GM21786 (cell line): ENCODE results near the gene DIDO1.
"Not testable (repeated sequence)": the region's sequence is repeated elsewhere in the genome, so short reads cannot be mapped to it uniquely, and the experiment has no call there.

ENCODE experiments used
- ATAC-seq: cut with Tn5 transposase; IDR thresholded peaks from one replicate; pipeline ENCODE4 v1.9.1; 2021; ENCODE audit not compliant: unreplicated experiment

The DIDO1 gene

DNA sequence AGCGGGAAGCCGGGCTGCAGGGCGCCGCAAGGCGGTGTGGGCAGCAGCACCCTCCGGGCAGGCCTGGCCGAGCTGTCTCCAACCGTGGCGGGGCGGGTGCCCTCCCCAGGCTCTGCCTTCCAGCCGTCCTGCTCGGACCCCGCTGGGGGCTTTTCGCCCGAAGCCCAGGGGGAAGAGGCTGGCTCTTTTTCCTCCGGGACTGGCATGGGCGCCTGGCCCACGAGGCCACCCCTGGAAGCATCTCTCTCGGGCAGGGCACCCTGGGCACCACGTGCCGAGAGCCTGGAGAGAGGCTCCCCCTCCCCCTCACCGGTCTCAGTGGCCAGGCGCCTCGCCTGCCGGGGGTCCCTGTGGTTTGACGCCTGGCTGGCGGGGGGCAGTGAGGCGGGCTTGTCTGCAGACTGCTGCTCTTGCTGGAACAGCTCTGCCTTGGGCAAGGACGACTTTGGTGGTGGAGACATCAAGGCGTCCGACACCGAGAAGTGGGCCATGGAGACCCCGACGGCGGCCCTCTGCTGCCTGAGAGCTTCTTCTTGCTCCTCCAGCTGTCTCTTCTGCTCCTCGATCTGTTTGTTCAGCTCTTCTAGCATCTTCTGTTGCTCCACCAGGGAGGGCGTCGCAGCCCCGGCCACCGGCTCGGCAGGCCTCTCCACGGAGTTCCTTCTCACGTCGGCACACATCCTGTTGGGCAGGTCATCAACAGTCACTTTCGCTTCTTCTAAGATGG is 45.2 kb downstream of the DIDO1 start:
- ATAC-seq, result no peak

DNA sequence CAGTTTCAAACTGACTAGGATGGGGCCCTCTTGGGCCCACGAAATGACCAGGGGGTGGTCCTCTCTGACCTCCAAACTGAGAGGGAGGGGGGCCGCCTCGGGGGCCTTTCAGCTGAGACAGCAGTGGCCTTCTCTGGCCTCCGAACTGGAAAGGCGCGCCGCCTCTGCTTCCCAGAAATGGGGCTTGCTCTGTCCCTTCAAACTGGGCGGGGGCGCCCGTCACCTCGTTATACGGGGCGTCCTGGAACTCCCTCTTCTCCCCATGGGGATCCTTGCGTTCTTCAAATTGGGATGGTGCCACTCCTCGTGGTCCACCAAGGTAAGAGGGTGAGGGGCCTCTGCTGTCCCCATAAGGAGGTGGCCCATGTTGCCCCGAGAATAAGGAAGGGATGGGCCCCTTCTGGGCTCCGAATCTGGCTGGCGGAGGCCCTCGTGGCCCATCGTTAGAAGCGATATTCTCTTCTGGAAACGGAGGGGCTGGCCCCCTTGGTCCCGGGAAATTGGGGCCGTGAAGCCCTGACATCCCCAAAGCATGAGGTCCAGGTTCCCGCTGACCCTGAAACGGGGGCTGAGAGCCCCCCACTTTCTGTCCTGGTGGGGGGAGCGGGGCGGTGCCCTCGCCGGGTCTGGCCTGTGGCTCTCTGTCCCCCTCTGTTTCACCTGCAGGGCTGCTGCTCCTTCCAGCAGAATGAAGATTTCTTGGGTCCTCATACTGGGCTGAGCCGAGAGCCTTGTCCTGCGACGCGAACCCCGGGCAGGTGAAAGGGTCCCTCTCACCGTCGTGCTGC is 46.0 kb downstream of the DIDO1 start:
- ATAC-seq, result no peak

DNA sequence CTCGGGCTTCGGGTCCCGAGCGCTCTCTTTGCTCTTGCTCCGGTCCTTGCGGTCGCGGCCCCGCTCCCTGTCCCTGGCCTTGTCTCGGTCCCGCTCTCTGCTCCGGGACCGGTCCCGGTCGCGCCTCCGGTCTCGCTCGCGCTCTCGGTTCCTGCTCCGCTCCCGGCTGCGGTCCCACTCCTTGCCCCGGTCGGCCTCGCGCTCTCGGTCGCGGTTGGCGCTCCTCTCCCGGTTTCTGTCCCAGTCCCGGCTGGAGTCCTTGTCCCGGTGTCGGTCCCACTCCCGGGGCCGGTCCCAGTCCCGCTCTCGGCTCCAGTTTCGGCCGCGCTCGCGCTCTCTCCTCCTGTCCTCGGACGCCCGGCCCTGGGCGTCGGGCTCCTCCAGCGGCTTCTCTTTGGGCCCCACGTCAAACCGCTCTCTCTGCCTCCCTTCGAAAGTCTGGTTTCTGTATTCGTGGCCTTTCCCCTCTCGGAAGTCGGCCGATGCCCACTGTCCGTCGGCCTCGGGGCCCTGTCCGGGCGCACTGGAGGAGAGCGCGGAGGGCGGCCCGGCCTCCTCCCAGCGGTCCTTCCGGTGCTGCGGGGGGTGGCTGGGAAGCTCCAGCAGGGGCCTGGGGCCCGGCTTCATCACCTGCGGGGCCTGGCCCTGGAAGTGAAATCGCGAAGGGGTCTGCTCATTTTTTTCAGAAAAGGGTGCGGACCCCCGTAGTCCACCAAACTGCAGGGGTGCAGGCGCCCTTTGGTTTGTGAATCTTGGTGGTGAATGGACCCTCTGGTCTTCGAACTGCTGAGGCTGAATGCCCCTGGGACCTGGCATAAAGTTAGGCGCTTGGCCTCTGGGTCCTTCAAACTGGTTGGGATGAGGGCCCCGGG is 46.8 kb downstream of the DIDO1 start:
- ATAC-seq, result no peak

DNA sequence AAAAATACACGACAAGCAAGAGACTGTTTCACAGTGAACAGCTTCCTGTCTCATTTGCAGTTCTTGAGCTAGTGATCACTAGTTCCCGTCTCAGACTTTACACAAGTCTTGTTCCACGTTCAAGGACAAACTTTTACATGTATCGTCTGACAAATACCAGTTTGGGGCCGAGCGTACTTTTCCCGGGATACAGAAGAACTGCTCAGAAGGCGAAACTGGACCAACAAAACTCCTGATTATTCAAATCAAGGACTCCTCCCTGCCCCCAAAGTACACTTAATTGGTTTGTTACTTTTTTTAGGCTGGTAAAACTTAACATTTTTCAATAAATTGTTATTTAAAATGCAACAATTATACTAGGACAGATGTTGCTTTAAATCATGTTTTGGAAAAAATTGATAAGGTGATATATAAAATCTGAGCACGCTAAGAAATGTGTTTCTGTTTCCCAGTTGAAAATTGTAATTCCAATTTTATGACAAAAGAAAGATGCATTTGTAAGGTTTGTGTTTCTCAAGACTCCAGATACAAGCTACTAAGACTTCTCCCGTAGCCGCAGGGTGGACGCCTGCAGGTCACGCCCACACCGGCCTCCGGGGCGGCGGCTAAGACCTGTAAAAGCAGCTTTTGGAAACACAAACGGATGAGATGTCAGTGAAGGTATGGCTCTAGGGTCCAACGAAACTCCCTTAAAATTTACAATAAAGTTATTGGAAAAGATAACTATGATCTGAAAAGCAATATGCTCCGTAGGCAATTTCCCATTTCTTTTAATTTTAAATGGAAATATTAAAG is 47.9 kb downstream of the DIDO1 start:
- ATAC-seq, result no peak

DNA sequence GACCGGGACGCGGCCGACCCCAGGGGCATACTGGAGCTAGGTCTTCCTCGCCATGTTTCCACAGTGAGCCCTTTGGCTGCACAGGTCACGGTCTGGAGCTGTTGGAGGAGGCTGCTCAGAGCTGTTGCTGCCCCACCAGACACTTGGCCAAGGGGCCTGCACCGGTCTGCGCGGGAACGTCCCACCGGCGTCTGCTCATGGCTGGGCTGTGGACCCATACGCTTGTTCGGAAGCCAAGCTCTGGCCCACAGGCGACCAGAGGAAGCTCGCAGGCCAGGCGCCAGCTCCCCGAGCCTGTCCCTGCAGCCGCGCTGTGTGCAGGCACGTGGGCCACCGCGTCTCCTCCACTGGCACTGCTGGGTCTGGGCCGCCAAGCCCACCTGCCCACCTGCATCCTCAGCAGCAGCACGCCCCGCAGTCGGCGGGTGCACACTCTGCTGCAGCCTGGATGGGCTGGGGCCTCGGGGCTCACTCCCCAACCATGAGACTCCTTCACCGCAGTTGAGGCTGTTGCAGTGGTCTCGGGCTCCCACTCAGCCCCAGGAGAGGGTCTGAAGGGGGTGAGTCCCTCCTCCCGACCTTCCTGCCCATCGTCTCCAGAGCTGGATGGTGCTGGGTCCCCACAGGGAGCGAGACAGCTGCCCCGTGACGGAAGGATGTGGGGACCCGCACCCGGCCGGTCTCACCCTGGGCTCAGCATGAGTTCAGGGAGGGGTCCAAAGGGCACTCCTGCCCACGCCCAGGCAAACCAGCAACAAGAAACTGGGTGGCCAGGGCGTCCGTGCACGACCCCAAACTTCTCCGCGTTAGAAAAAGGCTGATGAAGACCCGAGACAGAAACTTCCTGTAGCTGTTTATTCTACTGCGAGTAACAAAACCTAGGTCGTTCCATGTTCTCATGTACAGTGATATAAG is 49.1 kb downstream of the DIDO1 start:
- ATAC-seq, result no peak

DNA sequence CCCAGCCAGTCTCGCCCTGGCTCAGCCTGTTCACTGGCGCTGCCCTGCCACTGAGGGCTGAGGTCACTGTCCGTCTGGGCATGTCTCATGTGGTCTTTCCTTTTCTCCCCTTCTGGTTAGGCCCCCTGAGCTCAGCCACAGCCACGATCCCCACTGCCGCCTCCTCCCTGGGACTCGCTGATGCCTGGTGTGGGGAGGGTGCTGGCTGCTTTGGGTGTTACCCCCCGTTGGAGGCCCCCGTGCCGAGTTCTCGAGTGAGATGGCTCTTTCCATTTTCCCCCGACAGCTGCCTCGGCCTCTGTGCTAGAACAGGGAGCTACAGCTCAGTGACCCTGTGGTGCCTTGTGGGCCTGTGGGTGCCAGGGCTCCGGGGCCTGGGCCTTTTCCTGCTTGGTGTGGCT is 49.8 kb downstream of the DIDO1 start:
- no peak for ATAC-seq

DNA sequence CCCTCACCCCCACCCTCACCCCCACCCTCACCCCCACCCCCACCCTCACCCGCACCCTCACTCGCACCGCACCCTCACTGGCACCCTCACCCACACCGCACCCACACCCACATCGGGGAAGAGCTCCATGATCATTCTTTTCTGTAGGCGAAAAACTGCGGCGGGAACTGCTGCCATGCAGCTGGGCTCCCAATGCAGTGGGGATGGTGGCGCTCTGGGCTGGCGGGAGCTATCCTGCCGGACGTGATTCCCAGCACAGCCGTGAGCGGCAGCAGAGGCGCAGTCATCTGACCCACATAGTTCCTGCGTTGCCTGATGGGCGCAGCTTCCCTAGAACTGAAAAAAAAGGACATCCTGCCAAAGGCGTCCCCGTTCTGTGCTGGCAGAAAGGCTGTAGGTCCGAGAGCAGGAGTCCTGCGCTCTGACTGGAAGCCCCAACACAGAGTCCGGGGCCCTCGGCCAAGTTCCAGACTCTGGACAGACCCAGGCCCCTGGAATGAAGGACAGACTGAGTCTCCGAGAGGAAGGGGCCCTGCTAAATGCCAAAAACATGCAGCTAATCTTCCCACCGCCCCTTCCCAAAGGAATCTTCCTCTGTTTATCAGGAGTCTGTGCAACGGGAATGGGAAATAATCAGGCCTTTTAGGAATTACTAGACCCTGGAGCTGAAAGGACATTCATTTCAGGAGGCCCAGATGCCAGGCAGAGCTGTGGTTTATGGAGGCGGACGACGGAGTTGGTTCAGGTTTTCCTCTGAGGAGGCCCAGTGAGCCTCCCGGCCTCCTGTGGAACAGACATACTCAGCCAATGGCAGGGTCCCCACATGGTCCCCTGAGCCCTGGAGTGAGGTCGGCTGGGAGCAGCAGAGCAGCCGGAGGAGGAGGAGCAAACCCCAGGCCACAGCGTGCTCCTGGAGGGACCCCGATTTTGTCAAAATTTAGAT is 50.6 kb downstream of the DIDO1 start:
- no peak for ATAC-seq

DNA sequence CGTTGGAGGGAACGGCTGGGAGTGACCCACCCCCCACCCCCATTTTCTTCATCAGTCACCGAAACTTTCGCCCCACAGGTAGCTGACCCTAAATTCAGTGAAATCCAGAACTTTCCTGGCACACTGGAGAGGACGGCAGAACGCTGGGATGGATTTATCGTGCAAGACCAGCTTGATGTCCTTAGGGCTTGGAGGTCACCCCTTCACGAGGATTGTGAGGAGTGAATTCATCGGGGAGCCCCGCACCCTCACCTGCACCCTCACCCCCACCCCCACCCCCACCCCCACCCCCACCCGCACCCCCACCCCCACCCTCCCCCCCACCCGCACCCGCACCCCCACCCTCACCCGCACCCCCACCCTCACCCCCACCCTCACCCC is 51.4 kb downstream of the DIDO1 start:
- ATAC-seq, result no peak

DNA sequence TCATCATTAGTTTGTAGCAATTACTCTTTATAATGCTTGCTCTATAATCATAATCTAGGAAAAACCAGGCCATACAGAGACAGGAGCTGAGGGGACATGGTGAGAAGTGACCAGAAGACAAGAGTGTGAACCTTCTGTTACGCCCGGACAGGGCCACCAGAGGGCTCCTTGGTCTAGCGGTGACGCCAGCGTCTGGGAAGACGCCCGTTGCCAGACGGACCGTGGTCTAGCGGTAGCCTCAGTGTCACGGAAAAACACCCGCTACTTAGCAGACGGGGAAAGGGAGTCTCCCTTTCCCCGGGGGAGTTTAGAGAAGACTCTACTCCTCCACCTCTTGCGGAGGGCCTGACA is 52.6 kb downstream of the DIDO1 start:
- ATAC-seq, result not testable (repeated sequence)

DNA sequence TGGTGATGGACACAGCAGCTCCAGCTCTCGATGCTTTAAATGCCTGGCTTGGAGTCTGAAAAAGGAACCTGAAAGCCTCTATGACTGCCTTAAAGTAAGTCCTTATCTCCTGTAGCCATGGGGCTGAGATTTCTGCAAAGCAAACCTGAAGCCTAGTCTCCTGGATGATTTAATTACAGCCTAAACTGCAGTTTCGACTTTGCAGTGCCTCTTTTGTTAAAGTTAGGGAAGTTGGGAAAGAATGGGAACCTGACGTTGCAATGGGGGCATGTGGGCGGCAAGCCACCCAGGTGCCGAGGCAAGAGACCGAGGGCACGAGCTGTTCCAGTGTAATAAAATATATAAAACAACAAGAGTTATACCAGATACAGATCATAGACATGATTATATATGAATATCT is 53.0 kb downstream of the DIDO1 start:
- ATAC-seq, result no peak

DNA sequence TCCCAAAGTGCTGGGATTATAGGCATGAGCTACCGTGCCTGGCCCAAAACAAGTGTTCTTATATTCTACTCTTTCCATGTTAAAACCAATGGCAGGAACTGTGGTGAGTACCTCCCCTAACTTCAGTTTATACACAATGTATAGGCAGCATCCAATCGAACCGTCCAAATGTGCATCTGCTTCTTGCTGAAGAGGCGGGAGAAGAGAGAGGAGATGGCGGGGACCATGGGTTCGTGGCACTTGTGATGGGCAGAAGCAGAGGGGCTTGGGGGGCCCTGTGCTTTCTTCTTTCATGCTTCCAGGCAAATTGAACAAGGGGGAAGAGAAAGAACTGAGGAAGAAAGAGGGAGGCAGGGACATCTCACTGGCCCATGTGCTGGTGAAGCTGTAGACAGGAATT is 53.4 kb downstream of the DIDO1 start:
- ATAC-seq, result no peak

DNA sequence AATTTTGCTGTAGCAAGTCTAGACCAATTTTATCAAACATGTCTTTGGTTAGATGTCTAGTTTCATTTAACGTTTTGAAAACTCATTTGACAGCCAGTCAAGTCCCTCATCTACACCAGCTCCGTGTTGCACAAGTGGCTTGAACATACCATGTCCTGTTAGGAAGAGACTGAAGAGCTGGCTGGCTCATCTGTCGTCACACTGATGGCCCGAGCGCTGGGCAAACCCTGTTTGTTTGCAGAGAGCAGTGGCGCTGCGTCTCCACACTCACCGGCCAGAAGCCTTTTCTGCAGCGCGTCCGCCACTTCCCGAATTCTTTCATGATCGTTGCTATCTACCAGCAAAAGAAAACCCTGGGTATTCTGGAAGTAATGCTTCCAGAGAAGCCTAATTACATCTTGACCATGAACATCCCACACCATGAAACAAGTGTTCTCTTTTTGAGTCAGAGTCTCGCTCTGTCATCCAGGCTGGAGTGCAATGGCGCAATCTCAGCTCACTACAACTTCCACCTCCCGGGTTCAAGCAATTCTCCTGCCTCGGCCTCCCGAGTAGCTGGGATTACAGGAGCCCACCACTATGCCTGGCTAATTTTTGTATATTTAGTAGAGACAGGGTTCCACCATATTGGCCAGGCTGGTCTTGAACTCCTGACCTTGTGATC is 54.0 kb downstream of the DIDO1 start:
- ATAC-seq, result no peak

DNA sequence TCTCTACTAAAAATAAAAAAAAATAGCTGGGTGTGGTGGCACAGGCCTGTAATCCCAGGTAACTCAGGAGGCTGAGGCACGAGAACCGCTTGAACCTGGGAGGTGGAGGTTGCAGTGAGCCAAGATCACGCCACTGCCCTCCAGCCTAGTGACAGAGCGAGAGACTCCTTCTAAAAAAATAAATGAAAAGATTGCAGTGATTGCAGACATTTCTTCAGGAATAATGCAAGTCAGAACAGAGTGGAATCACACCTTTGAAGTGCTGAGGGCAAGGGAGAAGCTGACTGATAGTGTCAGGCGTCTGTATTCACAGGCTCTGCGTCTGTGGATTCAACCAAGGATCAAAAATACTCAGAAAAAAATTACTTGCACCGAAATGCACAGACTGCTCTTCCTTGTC is 62.1 kb downstream of the DIDO1 start:
- no peak for ATAC-seq

DNA sequence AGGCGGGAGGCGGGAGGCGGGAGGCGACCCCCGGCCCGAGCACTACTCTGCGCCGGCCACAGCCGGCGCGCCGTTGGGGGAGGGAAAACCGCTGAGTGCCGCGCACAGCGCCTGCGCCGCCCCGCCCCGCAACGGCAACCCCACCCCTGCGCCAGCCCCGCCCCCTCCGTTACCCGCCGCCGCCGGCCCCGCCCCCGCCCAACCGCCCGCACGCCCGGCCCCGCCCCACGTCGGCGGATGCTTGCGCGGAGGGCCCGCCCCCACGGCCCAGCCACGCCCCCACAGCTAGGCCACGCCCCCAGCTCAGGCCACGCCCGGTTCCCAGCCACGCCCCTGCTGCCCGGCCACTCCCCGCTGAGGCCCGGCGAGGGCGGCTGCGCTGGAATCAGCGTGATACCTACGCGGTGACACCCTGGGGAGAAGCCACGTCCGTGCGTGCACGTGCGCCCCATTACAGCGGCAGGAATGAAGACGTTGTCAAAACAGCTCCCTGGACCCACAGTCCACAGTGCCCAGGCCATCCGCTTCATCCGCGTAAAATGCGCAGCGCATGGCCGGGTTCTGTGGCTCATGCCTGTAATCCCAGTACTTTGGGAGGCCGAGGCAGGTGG is 64.5 kb downstream of the DIDO1 start, which contains the start of gene TCFL5:
TCFL5 (minus strand) TSS at position 97 of the 611 bp plus-strand sequence. CDS start 152 bp downstream, outside the sequence.
- peak; percentile 65 for ATAC-seq

DNA sequence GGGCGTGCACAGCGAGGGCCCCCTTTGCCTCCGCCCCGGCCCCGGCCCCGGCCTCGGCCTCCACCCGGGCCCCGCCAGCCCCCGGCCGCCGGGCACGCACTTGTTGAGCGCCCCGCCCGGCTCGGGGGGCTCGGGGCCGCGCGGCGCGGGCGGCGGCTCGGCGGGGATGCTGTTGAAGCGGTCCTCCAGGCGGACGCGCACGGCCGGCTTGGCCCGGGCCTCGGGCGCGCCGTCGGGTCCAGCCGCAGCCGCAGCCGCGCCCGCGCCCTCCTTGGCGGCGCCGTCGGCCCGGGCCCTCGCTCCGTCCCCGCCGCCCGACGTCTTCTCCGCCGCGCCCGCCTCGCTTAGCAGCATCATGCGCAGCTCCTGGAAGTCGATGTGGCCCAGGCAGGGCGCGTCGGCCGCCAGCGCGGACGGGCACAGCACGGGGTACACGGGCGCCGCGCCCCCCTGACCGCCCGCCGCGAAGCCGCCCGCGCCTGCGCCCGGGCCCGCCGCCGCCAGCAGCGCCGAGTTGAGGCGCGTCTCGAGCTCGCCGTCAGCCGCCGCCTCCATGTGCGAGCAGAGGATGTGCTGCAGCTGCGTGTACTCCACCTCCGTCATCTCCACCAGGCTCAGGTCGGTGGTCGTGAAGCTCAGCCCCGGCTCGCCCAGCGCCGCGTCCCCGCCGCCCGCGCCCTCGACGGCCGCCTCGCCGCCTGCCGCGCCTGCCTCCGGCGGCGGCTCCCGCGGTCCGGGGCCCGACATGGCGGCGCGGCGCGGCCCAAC is 65.2 kb downstream of the DIDO1 start:
- peak; percentile 22 for ATAC-seq

DNA sequence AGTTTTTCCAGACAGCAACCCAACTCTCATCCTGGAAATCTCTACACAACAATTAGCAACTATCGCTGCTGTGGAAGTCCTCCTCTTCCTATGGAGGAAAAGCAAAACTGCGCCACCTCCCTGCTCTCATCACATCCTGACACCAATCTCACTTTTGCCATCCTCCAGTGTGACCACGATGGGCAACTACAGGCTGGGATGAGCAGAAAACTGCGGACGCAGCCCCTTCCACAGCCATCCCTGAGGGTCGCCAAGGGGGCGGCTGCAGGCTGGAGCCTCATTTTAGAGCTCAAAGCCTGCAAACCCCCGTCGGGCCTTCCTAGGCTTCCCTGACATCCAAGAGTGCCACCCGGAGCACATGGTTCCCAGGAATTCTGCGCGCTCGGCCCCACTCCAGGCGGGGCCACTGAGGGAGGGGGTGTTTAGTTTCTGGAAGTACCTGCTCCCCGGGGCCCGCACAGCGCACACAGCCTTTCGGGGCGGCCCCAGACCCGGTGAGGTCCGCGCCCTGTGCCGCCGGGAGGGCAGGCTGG is 65.8 kb downstream of the DIDO1 start:
- ATAC-seq, result no peak

DNA sequence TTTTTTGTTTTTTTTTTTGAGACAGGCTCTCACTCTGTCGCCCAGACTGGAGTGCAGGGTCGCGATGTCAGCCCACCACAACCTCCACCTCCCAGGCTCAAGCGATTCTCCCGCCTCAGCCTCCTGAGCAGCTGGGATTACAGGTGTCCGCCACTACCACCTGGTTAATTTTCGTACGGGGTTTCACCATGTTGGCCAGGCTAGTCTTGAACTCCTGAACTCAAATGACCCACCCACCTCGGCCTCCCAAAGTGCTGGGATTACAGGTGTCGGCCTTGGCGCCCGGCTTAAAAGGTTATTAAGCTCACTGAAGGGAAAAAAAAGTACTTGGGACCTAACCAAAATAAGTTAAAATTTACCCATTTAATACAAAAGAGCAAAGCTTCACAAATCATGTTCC is 66.6 kb downstream of the DIDO1 start:
- no peak for ATAC-seq
